ENCODE data around the gene PPP4C. TPM values are rescaled to one million over a fixed set of nuclear protein-coding genes. Genes with fewer than 3 reads are reported as not detected.

Gene PPP4C
- total RNA-seq, 1 experiment from 2014 or later: 163 TPM

DNA sequence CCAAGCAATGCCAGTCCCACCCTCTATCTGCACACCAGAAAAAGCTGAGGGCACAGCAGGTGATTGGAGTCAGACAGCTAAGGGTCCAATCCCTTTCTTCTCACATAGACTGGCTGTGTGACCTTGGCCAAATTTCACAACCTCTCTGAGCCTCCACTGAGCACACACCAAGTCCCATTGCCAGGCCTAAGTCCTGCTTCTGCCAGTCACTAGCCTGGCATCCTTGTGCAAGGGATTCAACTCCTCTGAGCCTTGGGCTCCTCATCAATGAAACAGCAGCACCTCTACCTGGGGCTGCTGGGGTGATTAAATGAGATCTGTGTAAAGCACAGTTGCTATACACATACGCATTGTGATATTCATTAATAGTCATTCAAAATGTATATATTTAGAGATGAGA lies 29.2 kb upstream of the PPP4C start:
- no peak for DNase-seq
- H3K4ac ChIP-seq (ENCODE audit: low read depth, low read length): no peak overlapping the region
- H4K91ac ChIP-seq (ENCODE audit: insufficient read length, low read depth, low read length): no peak overlapping the region
- H2BK5ac ChIP-seq (ENCODE audit: insufficient read length, low read length): no peak overlapping the region
- TF ChIP-seq, protein P1, sequence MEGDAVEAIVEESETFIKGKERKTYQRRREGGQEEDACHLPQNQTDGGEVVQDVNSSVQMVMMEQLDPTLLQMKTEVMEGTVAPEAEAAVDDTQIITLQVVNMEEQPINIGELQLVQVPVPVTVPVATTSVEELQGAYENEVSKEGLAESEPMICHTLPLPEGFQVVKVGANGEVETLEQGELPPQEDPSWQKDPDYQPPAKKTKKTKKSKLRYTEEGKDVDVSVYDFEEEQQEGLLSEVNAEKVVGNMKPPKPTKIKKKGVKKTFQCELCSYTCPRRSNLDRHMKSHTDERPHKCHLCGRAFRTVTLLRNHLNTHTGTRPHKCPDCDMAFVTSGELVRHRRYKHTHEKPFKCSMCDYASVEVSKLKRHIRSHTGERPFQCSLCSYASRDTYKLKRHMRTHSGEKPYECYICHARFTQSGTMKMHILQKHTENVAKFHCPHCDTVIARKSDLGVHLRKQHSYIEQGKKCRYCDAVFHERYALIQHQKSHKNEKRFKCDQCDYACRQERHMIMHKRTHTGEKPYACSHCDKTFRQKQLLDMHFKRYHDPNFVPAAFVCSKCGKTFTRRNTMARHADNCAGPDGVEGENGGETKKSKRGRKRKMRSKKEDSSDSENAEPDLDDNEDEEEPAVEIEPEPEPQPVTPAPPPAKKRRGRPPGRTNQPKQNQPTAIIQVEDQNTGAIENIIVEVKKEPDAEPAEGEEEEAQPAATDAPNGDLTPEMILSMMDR (conservative IDR thresholded peaks at IDR 0.05): no peak
- no peaks in the 10 kb centered on the region for H3K4me1 ChIP-seq (ENCODE audit: insufficient read depth, low read length)
- no peak overlapping the region for H3K18ac ChIP-seq (ENCODE audit: insufficient read length, low read depth, low read length)
- Mint-ChIP-seq H3K27me3 (ENCODE audit: low read depth) (peaks cover 17% of the 10 kb centered on the region), H3K36me3 (ENCODE audit: insufficient read depth in 1 of 3, low read depth in 3 of 3) (no peaks in the 10 kb centered on the region), H3K4me1 (peaks cover 0 to 4% of the 10 kb centered on the region in 2 experiments; a peak in 3 of 4 replicates), H3K4me3 (no peak overlapping the region), H3K9me3 (no peaks in the 10 kb centered on the region; a peak in 1 of 5 replicates), H3K27ac (no peak overlapping the region)
- H2BK15ac ChIP-seq (ENCODE audit: low read depth, low read length): no peak overlapping the region
- no peak overlapping the region for H3K9ac ChIP-seq (ENCODE audit: extremely low read depth, insufficient read length, low read length)
- no peaks in the 10 kb centered on the region for H3K79me1 ChIP-seq (ENCODE audit: insufficient read depth, low read depth, low read length, poor library complexity, severe bottlenecking)
- no peaks in the 10 kb centered on the region for H3K23me2 ChIP-seq (ENCODE audit: insufficient read length, low read depth, low read length, poor library complexity, severe bottlenecking)
- no peaks in the 10 kb centered on the region for H4K20me1 ChIP-seq (ENCODE audit: control insufficient read depth, insufficient read depth, insufficient read length)
- H4K8ac ChIP-seq (replicated peaks; ENCODE audit: insufficient read length, low read depth, low read length): no peak overlapping the region
- no CpG with 5 or more reads among the region's 1 CpG for WGBS (ENCODE audit: extremely low coverage, insufficient read length, low lambda C conversion rate)
- no peaks in the 10 kb centered on the region for H3K9me3 ChIP-seq (ENCODE audit: control insufficient read depth, low read depth, low read length)
- H2AFZ ChIP-seq (ENCODE audit: low read length): no peak overlapping the region
- no peak overlapping the region for H3K27ac ChIP-seq (ENCODE audit: insufficient read length, low read depth, low read length)
- H3K27me3 ChIP-seq (ENCODE audit: insufficient read depth, low read length): no peaks in the 10 kb centered on the region
- no peak overlapping the region for H3K23ac ChIP-seq (ENCODE audit: insufficient read length, low read depth, low read length)
- H2AK5ac ChIP-seq (ENCODE audit: insufficient read length, low read length): no peak overlapping the region
- H4K5ac ChIP-seq (ENCODE audit: insufficient read length, low read depth, low read length): no peak overlapping the region
- no peak overlapping the region for H3K14ac ChIP-seq (ENCODE audit: insufficient read depth, low read length)
- no peak overlapping the region for H2BK120ac ChIP-seq (ENCODE audit: low read depth, low read length, poor library complexity, severe bottlenecking)
- no peak overlapping the region for H3T11ph ChIP-seq (ENCODE audit: low read length)
- H2BK12ac ChIP-seq (ENCODE audit: insufficient read length, low read depth, low read length): no peak overlapping the region
- H3K4me2 ChIP-seq (ENCODE audit: insufficient read depth, insufficient read length, low read length): no peak overlapping the region
- H2BK20ac ChIP-seq (ENCODE audit: low read depth, low read length, poor library complexity, severe bottlenecking): no peak overlapping the region
- no peaks in the 10 kb centered on the region for H3K79me2 ChIP-seq (ENCODE audit: insufficient read depth, low read length)
- H3K56ac ChIP-seq (ENCODE audit: insufficient read length, low read depth, low read length): no peak overlapping the region
